Upper lobe of right lung (tissue), 1 donor: ENCODE data around the gene KIFC3. TPM values are rescaled to one million over a fixed set of nuclear protein-coding genes. Genes with fewer than 3 reads are reported as not detected.

Experiments used
- ATAC-seq: fragments of 200-7000 bp; cut with Tn5 transposase; one replicate; pipeline ENCODE4 v1.9.1; 2020; ENCODE audit warnings: mild to moderate bottlenecking, moderate library complexity
- DNase-seq: peaks from one replicate; pipeline ENCODE4 v3.0.0-alpha.2; 2020
- H3K27ac ChIP-seq: fragments of 200-600 bp; one replicate; pipeline ENCODE4 v1.8.0; 2022
- H3K27me3 ChIP-seq: fragments of 200-600 bp; one replicate; pipeline ENCODE4 v1.8.0; 2022; ENCODE audit warnings: mild to moderate bottlenecking
- H3K36me3 ChIP-seq: fragments of 200-600 bp; one replicate; pipeline ENCODE4 v1.8.0; 2022
- H3K4me1 ChIP-seq: fragments of 200-600 bp; one replicate; pipeline ENCODE4 v1.8.0; 2022
- H3K4me3 ChIP-seq: fragments of 200-600 bp; one replicate; pipeline ENCODE4 v1.8.0; 2022; ENCODE audit warnings: mild to moderate bottlenecking
- H3K9me3 ChIP-seq: fragments of 200-600 bp; one replicate; pipeline ENCODE4 v1.8.0; 2022
- CTCF ChIP-seq: fragments of 200-600 bp; IDR thresholded peaks from one replicate; pipeline ENCODE4 v1.8.0; 2022; ENCODE audit warnings: antibody characterized with exemption
- intact Hi-C: fragments of 100-400 bp; cut with DNase I; formaldehyde crosslinking; loops from one replicate; pipeline ENCODE4 v1.11.0; 2022
- total RNA-seq: library from RNA; stranded (reverse); fragmentation: NEBNext Ultra II Directional; extraction: Animal tissue kit (Norgen Biotek cat#: 25700); gene quantifications from one replicate; pipeline ENCODE4 v1.2.1, GENCODE V29; 2021
- donor health status: DM: no; HTN: yes; CAD: no; lungs with severe emphysema.

KIFC3 gene
- total RNA-seq, 1 donor from 2014 or later = 99.1 TPM

GRCh38 chr16:57822856-57823255 lies 20.6 kb upstream of the KIFC3 start:
- no peak for TF ChIP-seq CTCF
- H3K27me3 ChIP-seq = no peaks in the 10 kb centered on the region
- H3K36me3 ChIP-seq = no peaks in the 10 kb centered on the region
- H3K4me1 ChIP-seq = no peaks in the 10 kb centered on the region
- ATAC-seq = no peak
- H3K27ac ChIP-seq = no peak overlapping the region
- no peak for DNase-seq
- H3K9me3 ChIP-seq = no peaks in the 10 kb centered on the region
- intact Hi-C loops = no loop called here
- no peak overlapping the region for H3K4me3 ChIP-seq

GRCh38 chr16:57822018-57822553 lies 19.8 kb upstream of the KIFC3 start:
- H3K27ac ChIP-seq = no peak overlapping the region
- no peak overlapping the region for H3K4me3 ChIP-seq
- no peaks in the 10 kb centered on the region for H3K36me3 ChIP-seq
- TF ChIP-seq CTCF = no peak
- intact Hi-C loops = no loop called here
- no peaks in the 10 kb centered on the region for H3K4me1 ChIP-seq
- ATAC-seq = no peak
- DNase-seq = no peak
- no peaks in the 10 kb centered on the region for H3K9me3 ChIP-seq
- no peaks in the 10 kb centered on the region for H3K27me3 ChIP-seq

- ATAC-seq = no peak
- intact Hi-C loops = no loop called here
These were observed 19.1 kb upstream of the KIFC3 start for GRCh38 chr16:57821149-57821971.

GRCh38 chr16:57818377-57819064 lies 16.2 kb upstream of the KIFC3 start:
- H3K36me3 ChIP-seq = no peaks in the 10 kb centered on the region
- TF ChIP-seq CTCF = no peak
- ATAC-seq (no peak), DNase-seq (no peak)
- H3K4me3 ChIP-seq = no peak overlapping the region
- H3K27ac ChIP-seq = no peak overlapping the region
- intact Hi-C loops = no loop called here
- H3K27me3 ChIP-seq = no peaks in the 10 kb centered on the region
- peaks cover 23% of the 10 kb centered on the region for H3K4me1 ChIP-seq
- H3K9me3 ChIP-seq = no peaks in the 10 kb centered on the region

More at GRCh38 chr16:57821149-57821971, 19.1 kb upstream of the KIFC3 start:
- H3K4me1 ChIP-seq = peaks cover 7% of the 10 kb centered on the region
- H3K4me3 ChIP-seq = no peak overlapping the region
- H3K27me3 ChIP-seq = no peaks in the 10 kb centered on the region
- DNase-seq = no peak
- no peaks in the 10 kb centered on the region for H3K36me3 ChIP-seq
- TF ChIP-seq CTCF = no peak
- H3K9me3 ChIP-seq = no peaks in the 10 kb centered on the region
- H3K27ac ChIP-seq = no peak overlapping the region

GRCh38 chr16:57817680-57818079 lies 15.4 kb upstream of the KIFC3 start:
- no peaks in the 10 kb centered on the region for H3K36me3 ChIP-seq
- H3K4me1 ChIP-seq = peaks cover 23% of the 10 kb centered on the region
- no peak overlapping the region for H3K4me3 ChIP-seq
- no peaks in the 10 kb centered on the region for H3K27me3 ChIP-seq
- TF ChIP-seq CTCF = no peak
- intact Hi-C loops = no loop called here
- no peak for ATAC-seq
- no peak for DNase-seq
- no peak overlapping the region for H3K27ac ChIP-seq
- no peaks in the 10 kb centered on the region for H3K9me3 ChIP-seq
